ENCODE data around the gene CCDC81. TPM values are rescaled to one million over a fixed set of nuclear protein-coding genes. Genes with fewer than 3 reads are reported as not detected.

CCDC81 gene
- total RNA-seq, 1 experiment from 2014 or later, result 0.08 TPM

- no peak for DNase-seq (ENCODE audit: low spot score)
Observed at GRCh38 chr11:86464509-86465221, 90.0 kb downstream of the CCDC81 start.

GRCh38 chr11:86468169-86468568 lies 93.5 kb downstream of the CCDC81 start:
- no peak for DNase-seq (ENCODE audit: low spot score)

- DNase-seq (ENCODE audit: low spot score), result no peak
Observed at GRCh38 chr11:86469491-86470388, 95.1 kb downstream of the CCDC81 start.

Other genes with a start within 250 kb of the CCDC81 start
- gene EED, start 130.1 kb upstream of the CCDC81 start, total RNA-seq (2014; rRNA removed; shearing (Covaris generic)), result 13.8 and 17.4 TPM in 2 replicates
- 29.0 and 31.4 TPM in 2 replicates for gene HIKESHI, start 72.6 kb upstream of the CCDC81 start, total RNA-seq (2014; rRNA removed; shearing (Covaris generic))